HAP-1 (cell line): ENCODE measurements around the gene ANK2.
A peak's percentile ranks its signal among the peaks of the same experiment; 100 is the strongest.

ENCODE experiments used
- DNase-seq, 2 experiments: peaks; one replicate each; pipeline ENCODE4 v3.0.0-alpha.2; 2016 to 2020; ENCODE audit warnings: low spot score in 2 of 2
- H3K27me3 ChIP-seq: fragments of 250-450 bp; sonication (Bioruptor Pico); 2 replicates; pipeline ENCODE4 v1.5.1; 2020; ENCODE audit warnings: low read depth, mild to moderate bottlenecking, moderate library complexity
- H3K36me3 ChIP-seq: fragments of 250-450 bp; sonication (Bioruptor Pico); replicated peaks from 2 replicates; pipeline ENCODE4 v1.5.1; 2020; ENCODE audit warnings: mild to moderate bottlenecking
- H3K4me1 ChIP-seq: fragments of 250-450 bp; sonication (Bioruptor Pico); 2 replicates; pipeline ENCODE4 v1.5.1; 2020; ENCODE audit warnings: mild to moderate bottlenecking
- H3K4me3 ChIP-seq: fragments of 250-450 bp; sonication (Bioruptor Pico); 2 replicates; pipeline ENCODE4 v1.5.1; 2020; ENCODE audit warnings: mild to moderate bottlenecking, moderate library complexity
- H3K9me3 ChIP-seq: fragments of 250-450 bp; sonication (Bioruptor Pico); 2 replicates; pipeline ENCODE4 v1.5.1; 2020; ENCODE audit warnings: mild to moderate bottlenecking, moderate library complexity
- in situ Hi-C: fragments of 300-500 bp; cut with MboI; formaldehyde crosslinking; loops from 3 replicates; pipeline ENCODE4 v1.14.3; 2020; ENCODE audit warnings: low sequenced_read_pairs, inconsistent platforms, mixed read lengths

Gene ANK2

DNA sequence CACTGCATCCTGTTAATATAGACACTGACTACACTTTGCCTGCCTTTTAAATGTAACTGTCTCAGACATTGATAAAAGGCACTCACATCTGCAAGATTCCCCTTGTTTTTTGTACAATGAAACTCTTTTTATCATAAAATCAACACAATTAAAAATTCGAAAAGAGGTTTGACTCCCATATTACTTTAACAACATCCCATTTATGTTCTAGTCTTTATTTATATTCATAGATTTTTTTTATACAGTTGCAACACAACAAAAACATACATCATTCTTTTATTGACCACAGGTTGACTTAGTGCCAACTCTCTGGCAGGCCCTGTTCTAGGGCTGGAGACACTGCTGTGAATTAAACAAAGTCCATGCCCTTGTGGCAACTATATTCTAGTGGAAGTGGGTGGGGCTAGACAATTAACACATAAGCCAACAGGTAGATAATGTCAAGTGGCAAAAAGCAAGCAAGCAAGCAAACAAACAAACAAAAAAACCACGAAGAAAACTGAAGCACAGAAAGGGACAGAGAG, 36.8 kb downstream of the ANK2 start:
- Histone ChIP-seq H3K9me3 (no peaks in the 10 kb centered on the region), H3K4me1 (peaks cover 4% of the 10 kb centered on the region; the same call in 1 of the 2 replicates), H3K36me3 (no peaks in the 10 kb centered on the region), H3K4me3 (no peak overlapping the region), H3K27me3 (no peaks in the 10 kb centered on the region)
- no peak for DNase-seq
- in situ Hi-C loops, result no loop called here

DNA sequence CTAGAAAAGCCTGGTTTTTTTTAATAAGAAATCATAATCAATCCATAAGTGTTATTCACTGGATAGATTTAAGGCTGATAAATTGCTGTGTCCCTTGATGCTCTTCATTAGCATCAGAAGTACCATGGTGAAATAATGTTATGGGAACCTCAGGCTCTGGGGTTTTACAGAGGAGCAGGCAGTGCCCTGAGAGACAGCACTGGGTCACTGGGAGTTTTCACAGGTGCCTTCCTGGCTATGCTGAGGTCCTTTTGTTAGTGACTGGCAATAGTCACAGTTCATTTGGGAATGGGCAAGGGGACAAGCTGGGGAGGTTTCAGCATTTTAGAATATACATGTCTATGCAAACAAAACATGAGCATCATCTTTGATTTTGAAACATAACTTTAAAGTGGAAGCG, 38.6 kb downstream of the ANK2 start:
- Histone ChIP-seq H3K9me3 (no peaks in the 10 kb centered on the region), H3K36me3 (no peaks in the 10 kb centered on the region), H3K27me3 (no peaks in the 10 kb centered on the region), H3K4me3 (no peak overlapping the region), H3K4me1 (peaks cover 4% of the 10 kb centered on the region; the same call in 1 of the 2 replicates)
- in situ Hi-C loops, result no loop called here
- no peak for DNase-seq

GRCh38 chr4:113090954-113091353, 41.5 kb downstream of the ANK2 start:
- Histone ChIP-seq H3K27me3 (no peaks in the 10 kb centered on the region), H3K4me1 (no peaks in the 10 kb centered on the region), H3K36me3 (no peaks in the 10 kb centered on the region), H3K9me3 (no peaks in the 10 kb centered on the region), H3K4me3 (no peak overlapping the region)
- in situ Hi-C loops, result no loop called here
- DNase-seq, result no peak

DNA sequence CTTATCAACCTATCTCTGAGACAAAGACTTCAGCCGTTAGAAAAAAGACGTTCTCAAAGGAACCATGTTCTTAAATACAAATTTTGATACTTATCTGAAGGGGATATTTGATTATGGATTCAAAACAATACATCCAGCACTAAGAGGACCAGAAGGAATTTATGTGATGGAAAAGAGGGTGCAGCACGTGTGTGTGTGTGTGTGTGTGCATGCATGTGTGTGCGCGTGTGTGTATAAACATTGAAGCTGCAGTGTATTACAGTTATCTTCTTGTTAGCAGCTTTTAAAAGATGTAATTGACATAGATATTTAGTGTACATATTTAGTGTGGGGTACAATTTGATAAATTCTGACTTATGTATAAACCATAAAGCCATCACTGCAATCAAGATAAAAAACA, 44.9 kb downstream of the ANK2 start:
- Histone ChIP-seq H3K4me1 (no peaks in the 10 kb centered on the region), H3K4me3 (no peak overlapping the region), H3K9me3 (no peaks in the 10 kb centered on the region), H3K36me3 (no peaks in the 10 kb centered on the region), H3K27me3 (no peaks in the 10 kb centered on the region)
- no peak for DNase-seq
- in situ Hi-C loops, result no loop called here

DNA sequence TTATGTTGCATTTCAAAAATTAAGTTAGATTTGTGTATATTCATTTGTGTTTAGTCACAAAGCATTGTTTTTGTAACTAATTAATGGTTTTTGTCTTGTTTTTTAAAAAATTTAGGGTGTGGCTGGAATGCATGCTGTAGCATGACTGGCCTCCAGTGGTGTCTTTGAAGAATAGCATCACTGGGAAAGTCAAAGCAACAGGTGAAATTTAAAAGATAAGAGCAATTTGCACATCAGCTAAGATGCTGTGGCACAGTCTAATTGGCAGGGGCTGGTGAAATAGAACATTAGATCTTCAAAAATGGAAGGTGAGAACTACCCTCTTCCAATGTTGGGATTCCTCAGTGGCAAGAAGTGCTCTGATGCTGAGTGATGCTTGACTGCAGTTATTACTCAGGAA, 45.3 kb downstream of the ANK2 start:
- no peaks in the 10 kb centered on the region for H3K9me3 ChIP-seq
- no peak overlapping the region for H3K4me3 ChIP-seq
- no peaks in the 10 kb centered on the region for H3K36me3 ChIP-seq
- DNase-seq, result no peak
- in situ Hi-C loops, result no loop called here
- H3K27me3 ChIP-seq, result no peaks in the 10 kb centered on the region
- no peaks in the 10 kb centered on the region for H3K4me1 ChIP-seq

GRCh38 chr4:113101669-113102068, 52.2 kb downstream of the ANK2 start:
- Histone ChIP-seq H3K27me3 (no peaks in the 10 kb centered on the region), H3K36me3 (no peaks in the 10 kb centered on the region), H3K4me1 (no peaks in the 10 kb centered on the region), H3K9me3 (no peaks in the 10 kb centered on the region), H3K4me3 (no peak overlapping the region)
- in situ Hi-C loops, result no loop called here
- DNase-seq, result no peak

DNA sequence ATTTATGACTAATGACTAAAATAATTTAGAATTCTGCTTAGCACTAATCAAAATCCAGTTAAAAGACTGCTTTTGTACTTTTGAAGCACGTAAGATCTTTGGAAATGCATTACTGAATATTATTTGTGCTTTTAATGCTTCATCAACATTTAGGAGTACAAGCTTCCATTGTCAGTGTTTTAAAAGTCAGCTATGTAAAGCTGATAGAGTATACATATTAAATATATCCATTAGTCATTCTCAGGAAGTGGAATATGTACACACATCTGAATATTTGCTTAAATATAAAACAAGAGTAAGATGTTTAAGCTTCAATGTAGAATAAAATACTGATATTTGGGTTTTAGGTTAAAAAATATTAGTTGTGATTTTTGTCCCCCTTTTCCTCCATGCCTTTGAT, 54.1 kb downstream of the ANK2 start:
- in situ Hi-C loops, result no loop called here
- DNase-seq, result no peak
- Histone ChIP-seq H3K27me3 (no peaks in the 10 kb centered on the region), H3K4me3 (no peak overlapping the region), H3K4me1 (no peaks in the 10 kb centered on the region), H3K9me3 (no peaks in the 10 kb centered on the region), H3K36me3 (no peaks in the 10 kb centered on the region)

- Histone ChIP-seq H3K4me3 (no peak overlapping the region), H3K9me3 (no peaks in the 10 kb centered on the region), H3K4me1 (no peaks in the 10 kb centered on the region), H3K27me3 (no peaks in the 10 kb centered on the region), H3K36me3 (no peaks in the 10 kb centered on the region)
- peak in 1 of 2 experiments; percentile 59 for DNase-seq
- in situ Hi-C loops, result no loop called here
These were observed 56.7 kb downstream of the ANK2 start for GRCh38 chr4:113106108-113106507.

GRCh38 chr4:113109106-113109718, 59.8 kb downstream of the ANK2 start:
- Histone ChIP-seq H3K9me3 (no peaks in the 10 kb centered on the region), H3K4me1 (no peaks in the 10 kb centered on the region), H3K27me3 (no peaks in the 10 kb centered on the region), H3K4me3 (no peak overlapping the region), H3K36me3 (no peaks in the 10 kb centered on the region)
- in situ Hi-C loops, result no loop called here
- no peak for DNase-seq

GRCh38 chr4:113112338-113112978, 63.0 kb downstream of the ANK2 start:
- no peaks in the 10 kb centered on the region for H3K27me3 ChIP-seq
- no peak overlapping the region for H3K4me3 ChIP-seq
- no peaks in the 10 kb centered on the region for H3K9me3 ChIP-seq
- in situ Hi-C loops, result no loop called here
- H3K36me3 ChIP-seq, result no peaks in the 10 kb centered on the region
- H3K4me1 ChIP-seq, result no peaks in the 10 kb centered on the region
- DNase-seq, result no peak

DNA sequence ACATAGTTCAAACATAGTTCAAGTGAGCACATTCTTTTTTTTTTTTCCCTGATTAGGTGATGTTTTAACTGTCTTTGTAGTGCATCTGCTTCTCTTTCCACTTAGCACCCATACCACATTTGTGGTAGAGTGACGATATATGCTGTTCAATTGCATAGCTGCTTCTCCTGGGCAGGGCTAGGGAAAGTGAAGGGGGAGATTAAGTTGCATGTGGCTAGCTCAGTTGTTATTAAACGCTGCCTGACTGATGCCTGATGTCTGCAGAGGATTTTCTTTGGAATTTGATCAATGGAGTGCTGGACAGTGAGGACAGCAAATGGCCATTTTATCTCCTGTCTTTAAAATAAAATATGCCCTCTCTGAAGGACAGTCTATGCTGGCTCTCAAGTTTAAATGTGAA, 63.7 kb downstream of the ANK2 start:
- H3K36me3 ChIP-seq, result no peaks in the 10 kb centered on the region
- H3K9me3 ChIP-seq, result no peaks in the 10 kb centered on the region
- in situ Hi-C loops, result no loop called here
- DNase-seq, result no peak
- no peaks in the 10 kb centered on the region for H3K27me3 ChIP-seq
- no peak overlapping the region for H3K4me3 ChIP-seq
- no peaks in the 10 kb centered on the region for H3K4me1 ChIP-seq

DNA sequence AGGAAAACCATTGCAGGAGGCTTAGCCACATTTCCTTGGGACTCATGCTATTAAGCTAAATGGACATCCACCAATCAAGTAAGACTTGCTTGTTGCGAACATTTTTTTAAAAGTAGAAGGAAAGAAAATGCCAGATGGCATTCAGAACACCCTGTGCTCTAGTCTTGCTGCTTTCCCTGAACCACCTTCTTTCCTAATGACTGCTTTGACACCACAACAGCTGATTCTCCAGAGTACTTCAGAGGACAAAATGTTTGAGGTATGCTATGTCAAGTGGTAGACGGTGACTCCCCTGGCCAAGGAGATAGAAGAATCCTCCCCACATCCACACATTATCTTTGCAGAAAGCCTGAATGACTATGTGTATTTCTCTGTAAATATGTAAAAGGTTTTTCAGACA, 65.4 kb downstream of the ANK2 start:
- H3K4me3 ChIP-seq, result no peak overlapping the region
- no peaks in the 10 kb centered on the region for H3K36me3 ChIP-seq
- H3K9me3 ChIP-seq, result no peaks in the 10 kb centered on the region
- no peaks in the 10 kb centered on the region for H3K4me1 ChIP-seq
- H3K27me3 ChIP-seq, result no peaks in the 10 kb centered on the region
- no peak for DNase-seq
- in situ Hi-C loops, result no loop called here

- in situ Hi-C loops, result no loop called here
- Histone ChIP-seq H3K9me3 (no peaks in the 10 kb centered on the region), H3K4me3 (no peak overlapping the region), H3K36me3 (no peaks in the 10 kb centered on the region), H3K4me1 (no peaks in the 10 kb centered on the region), H3K27me3 (no peaks in the 10 kb centered on the region)
- peak in 1 of 2 experiments; percentile 30 for DNase-seq
These were observed 67.2 kb downstream of the ANK2 start for GRCh38 chr4:113116414-113117357.

- Histone ChIP-seq H3K4me1 (no peaks in the 10 kb centered on the region), H3K9me3 (no peaks in the 10 kb centered on the region), H3K36me3 (no peaks in the 10 kb centered on the region), H3K4me3 (no peak overlapping the region), H3K27me3 (no peaks in the 10 kb centered on the region)
- DNase-seq, result no peak
- in situ Hi-C loops, result no loop called here
These were observed 67.9 kb downstream of the ANK2 start for GRCh38 chr4:113117358-113117702.
